Measurements from ENCODE around the gene BRMS1.

DNA sequence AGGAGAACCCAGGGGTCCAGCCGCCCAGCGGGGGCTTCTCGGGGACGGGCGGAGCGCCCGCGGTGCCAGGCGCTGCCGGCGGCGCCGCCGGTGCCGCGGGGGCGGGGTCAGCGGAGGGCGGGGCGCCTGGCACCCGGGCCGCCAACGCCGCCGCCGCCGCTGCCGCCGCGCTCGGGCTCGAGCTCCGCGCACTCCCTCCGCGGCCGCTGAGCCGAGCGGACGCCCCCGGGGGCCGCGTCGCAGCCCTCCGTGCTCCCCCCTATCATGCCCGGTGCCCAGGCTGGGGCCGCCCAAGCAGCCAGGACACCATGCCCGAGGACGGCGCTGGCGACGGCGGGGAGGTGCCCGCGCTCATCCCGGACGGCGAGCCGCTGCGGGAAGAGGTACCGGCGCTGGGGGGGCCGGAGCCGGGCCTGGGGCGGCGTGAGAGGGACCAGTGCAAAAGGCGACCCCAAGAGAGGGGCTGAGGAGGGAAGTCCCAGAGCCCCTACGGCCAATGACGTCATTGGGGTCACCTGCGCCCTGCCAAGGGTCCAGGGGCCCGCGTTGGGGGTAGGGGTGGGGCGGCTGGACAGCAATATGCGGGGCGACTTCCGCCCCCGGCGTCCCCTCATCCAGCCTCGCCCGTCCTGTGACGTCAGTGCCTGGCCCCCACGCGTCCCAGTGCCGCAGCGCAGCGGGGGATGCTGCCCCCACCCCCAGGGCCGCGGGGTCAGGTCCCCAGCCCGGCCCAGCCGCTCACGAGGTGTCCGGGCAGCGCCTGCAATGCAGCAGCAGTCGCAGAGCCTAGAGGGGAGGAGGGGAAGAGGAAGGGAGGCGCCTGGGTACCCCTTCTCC is 53.0 kb downstream of the BRMS1 start, which contains the start of gene TMEM151A:
- TF ChIP-seq, protein P1, sequence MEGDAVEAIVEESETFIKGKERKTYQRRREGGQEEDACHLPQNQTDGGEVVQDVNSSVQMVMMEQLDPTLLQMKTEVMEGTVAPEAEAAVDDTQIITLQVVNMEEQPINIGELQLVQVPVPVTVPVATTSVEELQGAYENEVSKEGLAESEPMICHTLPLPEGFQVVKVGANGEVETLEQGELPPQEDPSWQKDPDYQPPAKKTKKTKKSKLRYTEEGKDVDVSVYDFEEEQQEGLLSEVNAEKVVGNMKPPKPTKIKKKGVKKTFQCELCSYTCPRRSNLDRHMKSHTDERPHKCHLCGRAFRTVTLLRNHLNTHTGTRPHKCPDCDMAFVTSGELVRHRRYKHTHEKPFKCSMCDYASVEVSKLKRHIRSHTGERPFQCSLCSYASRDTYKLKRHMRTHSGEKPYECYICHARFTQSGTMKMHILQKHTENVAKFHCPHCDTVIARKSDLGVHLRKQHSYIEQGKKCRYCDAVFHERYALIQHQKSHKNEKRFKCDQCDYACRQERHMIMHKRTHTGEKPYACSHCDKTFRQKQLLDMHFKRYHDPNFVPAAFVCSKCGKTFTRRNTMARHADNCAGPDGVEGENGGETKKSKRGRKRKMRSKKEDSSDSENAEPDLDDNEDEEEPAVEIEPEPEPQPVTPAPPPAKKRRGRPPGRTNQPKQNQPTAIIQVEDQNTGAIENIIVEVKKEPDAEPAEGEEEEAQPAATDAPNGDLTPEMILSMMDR (optimal IDR thresholded peaks at IDR 0.05 in 1 of 3, IDR thresholded peaks at IDR 0.05 in 1 of 3, conservative IDR thresholded peaks at IDR 0.05 in 1 of 3; ENCODE audit: extremely low read depth in 1 of 3, insufficient read depth in 2 of 3, low read length in 3 of 3): no peak
- TF ChIP-seq EZH2 (IDR thresholded peaks at IDR 0.05; ENCODE audit: low read length): peak; percentile 17
